ENCODE data around the gene CRYBB2. TPM values are rescaled to one million over a fixed set of nuclear protein-coding genes. Genes with fewer than 3 reads are reported as not detected.
"Not testable (repeated sequence)": the region's sequence is repeated elsewhere in the genome, so short reads cannot be mapped to it uniquely, and the experiment has no call there.

Gene CRYBB2
- total RNA-seq, 4 donors from 2014 or later, result not detected

DNA sequence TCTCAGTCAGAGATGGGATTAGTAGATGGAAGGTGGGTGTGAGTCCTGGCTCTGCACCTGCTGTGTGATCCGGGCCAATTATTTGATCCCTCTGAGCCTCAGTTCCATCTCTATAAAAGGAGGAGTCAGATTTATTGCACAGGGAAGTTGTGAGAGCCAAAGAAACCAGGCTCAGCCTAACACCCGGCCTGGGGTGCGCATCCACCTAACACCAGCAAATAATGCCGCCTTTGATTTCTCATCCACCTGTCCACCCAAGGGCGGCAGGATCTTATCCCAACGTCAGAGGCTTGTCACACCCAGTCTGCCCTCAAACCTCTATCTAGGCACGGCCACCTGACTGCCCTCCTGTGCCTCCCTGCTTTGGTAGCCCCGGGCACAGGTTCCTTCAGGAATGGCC, 2.4 kb downstream of the CRYBB2 start:
- 70 to 77% methylated on average over 8 of the region's 8 CpGs for WGBS, 2 donors
- Histone ChIP-seq H3K27me3 (peaks cover 0 to 6% of the 10 kb centered on the region in 2 donors), H3K36me3 (no peaks in the 10 kb centered on the region), H3K27ac (no peak overlapping the region), H3K9me3 (no peaks in the 10 kb centered on the region), H3K4me3 (no peak overlapping the region), H3K4me1 (no peaks in the 10 kb centered on the region)
- TF ChIP-seq POLR2A (IDR thresholded peaks at IDR 0.05), result no peak
- no peak for TF ChIP-seq CTCF (IDR thresholded peaks at IDR 0.05)
- TF ChIP-seq EP300 (IDR thresholded peaks at IDR 0.05), result no peak
- no peak for DNase-seq (ENCODE audit: low spot score in 2 of 2)

DNA sequence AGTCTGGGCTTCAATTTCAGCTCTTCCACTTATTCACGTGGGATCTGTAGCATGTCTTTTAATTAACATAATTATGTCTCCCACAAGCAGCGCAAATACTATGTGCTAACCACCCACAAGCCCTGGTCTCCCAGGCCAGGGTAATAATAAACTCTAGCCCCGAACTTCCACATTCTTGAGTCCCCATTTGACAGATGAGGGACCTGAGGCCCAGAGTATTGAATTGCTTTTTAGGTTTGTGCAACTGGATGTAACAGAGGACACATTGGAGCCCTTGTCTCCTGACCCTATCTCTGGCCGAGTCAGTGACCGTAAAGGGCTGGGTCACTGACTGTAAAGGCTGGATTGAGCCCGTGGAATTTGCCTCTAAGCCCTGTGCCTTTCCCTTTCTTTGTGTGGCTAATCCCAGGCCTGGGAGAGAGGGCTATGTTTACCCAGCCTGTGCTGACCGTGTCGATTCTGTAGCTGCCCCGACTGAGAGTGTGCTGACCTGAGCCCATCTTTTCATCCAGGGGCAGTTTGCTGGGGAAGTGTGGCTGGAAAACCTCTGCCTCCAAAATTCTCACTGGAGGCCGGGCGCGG, 3.9 kb downstream of the CRYBB2 start:
- 54 to 58% methylated on average over 9 to 12 of the region's 12 CpGs for WGBS, 2 donors
- Histone ChIP-seq H3K4me1 (no peaks in the 10 kb centered on the region), H3K4me3 (no peak overlapping the region), H3K9me3 (no peaks in the 10 kb centered on the region), H3K27ac (no peak overlapping the region), H3K27me3 (peaks cover 0 to 6% of the 10 kb centered on the region in 2 donors), H3K36me3 (no peaks in the 10 kb centered on the region)
- no peak for TF ChIP-seq CTCF (IDR thresholded peaks at IDR 0.05)
- TF ChIP-seq POLR2A (IDR thresholded peaks at IDR 0.05), result no peak
- TF ChIP-seq EP300 (IDR thresholded peaks at IDR 0.05), result no peak
- no peak for DNase-seq (ENCODE audit: low spot score in 2 of 2)

GRCh38 chr22:25228822-25229221, 9.4 kb downstream of the CRYBB2 start:
- Histone ChIP-seq H3K9me3 (no peaks in the 10 kb centered on the region), H3K4me1 (no peaks in the 10 kb centered on the region), H3K36me3 (no peaks in the 10 kb centered on the region), H3K4me3 (no peak overlapping the region), H3K27ac (no peak overlapping the region), H3K27me3 (peaks cover 0 to 8% of the 10 kb centered on the region in 2 donors)
- WGBS, 2 donors, result 82 to 90% methylated on average over 13 of the region's 13 CpGs
- no peak for DNase-seq (ENCODE audit: low spot score in 2 of 2)
- TF ChIP-seq POLR2A (IDR thresholded peaks at IDR 0.05), result no peak
- no peak for TF ChIP-seq CTCF (IDR thresholded peaks at IDR 0.05)
- no peak for TF ChIP-seq EP300 (IDR thresholded peaks at IDR 0.05)

GRCh38 chr22:25230760-25231159, 11.3 kb downstream of the CRYBB2 start:
- not testable (repeated sequence) for H3K36me3 ChIP-seq; H3K9me3 ChIP-seq; DNase-seq (ENCODE audit: low spot score in 2 of 2); H3K4me3 ChIP-seq; H3K27me3 ChIP-seq; H3K27ac ChIP-seq; H3K4me1 ChIP-seq
- WGBS, 2 donors, result 82 to 83% methylated on average over 2 of the region's 2 CpGs

DNA sequence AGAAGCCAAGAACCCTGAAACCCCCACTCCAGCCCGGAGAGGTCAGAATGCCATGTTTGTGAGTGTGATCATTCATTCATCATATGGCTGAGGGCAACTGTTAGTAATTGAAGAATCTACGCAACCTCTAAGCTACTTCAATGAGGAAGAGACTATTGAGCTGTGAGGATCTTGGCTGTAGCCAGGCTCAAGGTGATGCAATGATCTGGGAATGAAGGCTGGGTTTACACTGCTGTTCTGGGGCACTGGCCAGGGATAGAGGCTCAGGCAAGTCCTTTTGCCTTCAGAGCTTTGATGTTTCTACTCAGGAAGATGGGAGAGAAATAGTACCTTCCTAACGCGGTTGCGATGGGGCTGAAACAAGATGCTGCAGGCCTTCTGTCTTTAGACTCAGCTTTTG, 12.9 kb downstream of the CRYBB2 start:
- 63 to 82% methylated on average over 5 of the region's 5 CpGs for WGBS, 2 donors
- Histone ChIP-seq H3K27me3 (peaks cover 0 to 18% of the 10 kb centered on the region in 2 donors), H3K4me1 (peaks cover 0 to 4% (median 0%) of the 10 kb centered on the region in 4 donors), H3K9me3 (no peaks in the 10 kb centered on the region), H3K27ac (no peak overlapping the region), H3K4me3 (no peak overlapping the region), H3K36me3 (no peaks in the 10 kb centered on the region)
- DNase-seq (ENCODE audit: low spot score in 2 of 2), result no peak
- TF ChIP-seq EP300 (IDR thresholded peaks at IDR 0.05) (no peak), POLR2A (IDR thresholded peaks at IDR 0.05) (no peak), CTCF (IDR thresholded peaks at IDR 0.05) (no peak)

DNA sequence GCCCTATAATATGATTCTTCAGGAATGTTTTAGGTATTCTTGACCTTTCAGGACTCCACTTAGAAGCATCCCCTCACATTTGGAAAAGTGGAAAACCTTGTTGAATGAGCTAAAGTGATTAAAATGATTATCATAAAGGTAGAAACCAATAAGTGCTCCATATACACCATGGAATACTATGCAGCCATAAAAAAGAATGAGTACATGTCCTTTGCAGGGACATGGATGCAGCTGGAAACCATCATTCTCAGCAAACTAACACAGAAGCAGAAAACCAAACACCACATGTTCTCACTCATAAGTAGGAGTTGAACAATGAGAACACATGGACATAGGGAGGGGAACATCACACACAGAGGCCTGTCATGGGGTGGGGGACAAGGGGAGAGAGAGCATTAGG, 14.3 kb downstream of the CRYBB2 start:
- not testable (repeated sequence) for H3K36me3 ChIP-seq; DNase-seq (ENCODE audit: low spot score in 2 of 2); H3K9me3 ChIP-seq; H3K27ac ChIP-seq; H3K4me3 ChIP-seq; H3K4me1 ChIP-seq
- H3K27me3 ChIP-seq, result peaks cover 0 to 18% of the 10 kb centered on the region in 2 donors

Data from tibial nerve (tissue), 4 donors.